HG02970 (cell line): ENCODE results near the gene OS9.

Experiments
- ATAC-seq: cut with Tn5 transposase; IDR thresholded peaks from one replicate; pipeline ENCODE4 v1.9.1; 2021; ENCODE audit warnings: mild to moderate bottlenecking, moderate library complexity, moderate number of reproducible peaks; ENCODE audit not compliant: unreplicated experiment, low FRiP score

The OS9 gene

DNA sequence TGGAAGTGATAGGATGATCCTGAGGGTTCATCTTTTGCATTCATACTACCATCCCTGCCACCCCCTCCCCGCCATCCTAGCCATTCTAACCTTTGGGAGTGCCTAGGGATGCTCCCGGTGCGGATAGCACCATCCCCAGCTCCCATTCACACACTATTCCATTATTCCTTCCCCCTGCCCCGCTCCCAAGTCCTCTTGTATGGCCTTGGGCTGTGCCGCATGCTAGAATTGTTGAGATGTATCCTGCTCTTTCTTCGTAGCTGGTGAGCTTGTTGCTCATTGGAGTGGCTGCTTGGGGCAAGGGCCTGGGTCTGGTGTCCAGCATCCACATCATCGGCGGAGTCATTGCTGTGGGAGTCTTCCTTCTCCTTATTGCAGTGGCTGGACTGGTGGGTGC, 51.6 kb downstream of the OS9 start:
- no peak for ATAC-seq

DNA sequence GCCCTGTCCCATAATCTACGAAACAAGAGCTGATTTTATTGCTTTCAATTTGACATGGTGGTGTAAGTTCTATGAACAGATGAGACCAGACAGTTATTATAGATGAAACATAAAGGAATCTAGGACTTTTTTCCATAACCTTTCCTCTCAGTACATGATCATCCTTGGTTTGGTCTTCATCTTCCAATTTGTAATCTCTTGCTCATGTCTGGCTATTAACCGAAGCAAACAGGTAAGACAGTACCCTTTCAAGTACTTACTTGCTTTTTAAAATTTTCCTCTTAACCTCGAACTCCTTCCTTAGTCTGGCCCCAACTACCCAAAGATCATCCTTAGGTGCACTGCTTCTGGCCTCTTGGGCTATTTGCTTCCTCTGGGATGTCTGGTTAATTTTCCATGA, 52.1 kb downstream of the OS9 start:
- no peak for ATAC-seq

DNA sequence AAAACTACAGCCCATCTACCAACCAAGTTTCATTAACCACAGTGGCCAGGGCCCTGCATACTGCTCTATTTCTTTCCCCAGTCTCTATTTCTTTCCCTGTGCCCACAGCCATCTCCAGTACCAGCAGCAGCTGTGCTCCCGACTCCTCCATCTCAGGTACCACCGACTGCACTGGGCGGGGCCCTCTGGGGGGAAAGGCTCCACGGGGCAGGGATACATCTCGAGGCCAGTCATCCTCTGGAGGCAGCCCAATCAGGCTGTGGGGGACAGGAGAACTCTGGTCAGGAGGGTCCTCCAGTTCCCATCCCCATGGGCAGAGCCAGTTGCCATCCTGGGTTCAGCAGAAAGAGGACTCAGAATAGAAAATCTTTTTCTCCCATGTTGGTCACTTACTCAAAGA, 55.1 kb downstream of the OS9 start:
- ATAC-seq = no peak

DNA sequence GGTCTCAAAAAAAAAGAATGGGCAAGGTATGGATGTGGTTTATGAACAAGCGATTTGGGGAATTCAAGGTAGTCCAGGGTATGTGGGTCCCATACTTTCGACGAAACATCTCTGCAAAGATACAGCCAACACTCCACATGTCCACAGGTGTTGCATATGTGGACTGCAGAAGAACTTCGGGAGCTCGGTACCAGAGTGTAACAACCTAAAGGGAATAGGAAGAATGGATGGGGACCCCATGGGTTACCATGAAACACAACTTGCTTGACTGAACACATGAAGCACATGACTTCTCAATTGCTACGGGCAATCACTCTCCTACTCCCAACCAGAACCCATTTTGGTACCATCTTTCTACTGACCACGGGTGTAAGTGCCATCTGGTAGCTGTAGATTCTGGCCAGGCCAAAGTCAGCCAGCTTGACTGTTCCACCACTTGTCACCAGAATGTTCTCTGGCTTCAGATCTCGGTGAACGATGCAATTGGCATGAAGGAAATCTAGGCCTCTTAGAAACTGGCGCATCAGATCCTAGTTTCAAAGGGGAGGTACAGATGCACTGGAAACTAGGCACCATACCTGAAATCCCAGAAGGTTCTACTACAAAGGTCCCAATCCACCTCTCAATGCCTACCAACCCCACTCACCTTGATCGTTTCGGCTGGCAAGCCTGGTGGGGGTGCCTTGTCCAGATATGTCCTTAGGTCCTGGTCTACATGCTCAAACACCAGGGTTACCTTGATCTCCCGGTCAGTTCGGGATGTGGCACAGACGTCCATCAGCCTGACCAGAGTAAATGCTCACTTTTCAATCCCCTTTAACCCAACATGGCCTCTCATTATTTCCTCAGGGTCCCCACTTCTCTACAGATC, 56.9 kb downstream of the OS9 start:
- ATAC-seq = no peak

DNA sequence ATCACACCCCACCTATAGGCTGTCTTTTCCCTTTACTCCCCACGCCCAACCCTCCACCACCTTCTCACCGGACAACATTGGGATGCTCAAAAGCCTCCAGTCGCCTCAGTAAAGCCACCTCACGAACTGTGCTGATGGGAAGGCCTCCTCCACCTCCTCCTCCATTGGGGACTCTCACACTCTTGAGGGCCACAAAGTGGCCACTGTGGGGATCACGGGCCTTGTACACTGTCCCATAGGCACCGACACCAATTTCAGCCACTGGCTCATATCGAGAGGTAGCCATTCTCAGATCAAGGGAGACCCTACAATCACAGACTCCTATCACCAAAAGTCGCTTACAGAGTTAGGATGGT, 57.5 kb downstream of the OS9 start:
- ATAC-seq = no peak

DNA sequence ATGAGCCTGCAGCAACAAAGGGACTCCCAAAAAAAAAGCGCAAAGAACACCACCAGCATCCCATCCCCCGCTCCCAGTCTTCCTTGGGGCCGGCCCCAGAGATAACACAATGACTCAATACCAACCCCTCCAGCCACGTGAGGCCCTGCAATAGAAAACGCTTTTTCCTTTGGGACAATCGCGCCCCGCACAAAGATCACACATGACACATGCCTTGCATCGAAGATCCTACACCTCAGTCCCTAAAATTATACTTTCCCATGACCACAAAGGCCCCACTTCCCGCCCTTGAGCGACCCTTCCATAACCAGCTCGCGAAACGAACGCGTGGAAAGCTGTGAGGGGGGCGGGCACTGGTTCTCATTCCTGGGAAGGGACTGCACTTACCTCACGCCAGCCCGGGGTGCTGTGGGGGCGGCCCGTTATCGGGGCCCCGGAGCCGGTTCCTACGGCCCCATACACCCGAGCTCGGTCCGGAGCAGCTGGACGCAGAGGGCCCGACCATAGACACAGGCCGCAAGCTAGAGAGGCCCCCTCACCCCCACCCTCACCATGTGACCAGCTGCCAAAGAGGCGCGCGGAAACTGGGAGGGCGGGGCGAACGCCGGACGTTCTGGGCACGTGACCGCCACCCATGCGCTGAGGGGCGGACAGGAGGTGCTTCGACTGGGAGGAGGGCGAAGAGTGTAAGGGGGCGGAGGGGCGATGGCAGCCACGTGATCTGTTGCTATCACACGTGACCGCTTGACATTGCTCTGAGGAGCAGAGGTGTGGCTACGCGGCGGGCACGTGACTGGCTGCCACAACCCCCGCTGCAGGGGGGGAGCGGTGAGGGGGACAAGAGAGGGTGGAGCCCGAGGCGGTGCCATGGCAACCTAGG, 58.1 kb downstream of the OS9 start, which contains the start of gene CDK4:
CDK4 (minus strand) TSS at position 523 of the 880 bp plus-strand sequence. CDS start 593 bp downstream, outside the sequence.
- peak; percentile 81 for ATAC-seq

DNA sequence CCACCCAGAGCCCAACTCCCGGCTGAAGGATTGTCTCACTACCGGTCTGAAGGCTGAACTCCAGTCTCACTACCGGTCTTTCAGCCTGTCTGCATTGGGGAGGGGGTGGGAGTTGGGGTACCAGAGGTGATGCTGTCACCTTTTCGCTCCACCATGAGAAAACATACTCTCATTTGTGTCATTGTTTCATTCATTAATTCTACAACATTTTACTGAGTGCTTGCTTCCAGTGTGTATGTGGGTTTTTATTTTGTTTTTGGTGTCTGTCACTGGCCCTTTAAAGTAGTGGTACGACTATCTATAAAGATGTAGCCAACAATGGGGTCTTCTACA, 58.7 kb downstream of the OS9 start:
- ATAC-seq = no peak

DNA sequence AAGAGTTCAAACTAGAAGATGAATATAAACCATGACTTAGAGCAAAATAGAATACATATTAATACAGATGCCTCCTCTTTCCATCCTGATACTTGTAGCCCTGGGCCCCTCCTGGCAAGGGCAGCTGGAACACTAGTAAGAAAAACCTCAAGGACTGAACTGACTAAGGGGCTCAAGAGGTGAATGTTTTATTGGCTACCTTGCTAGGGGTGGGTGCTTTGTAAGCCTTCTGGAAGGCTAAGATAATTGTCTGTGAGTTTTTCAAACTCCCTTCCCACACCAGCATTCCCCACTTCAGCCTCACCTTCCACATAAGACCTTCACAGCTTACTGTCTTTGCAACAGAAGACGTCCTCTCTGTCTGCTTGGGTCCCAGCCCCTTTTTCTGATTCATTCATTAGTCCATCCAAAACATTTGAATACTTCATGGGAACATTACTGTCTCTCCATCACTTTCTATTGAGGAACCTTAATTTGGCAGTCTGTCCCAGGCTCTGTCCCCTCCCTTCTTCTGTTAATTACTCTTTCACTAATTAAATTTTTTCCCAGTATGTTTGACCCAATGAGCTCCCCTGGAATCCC, 59.9 kb downstream of the OS9 start:
- ATAC-seq = no peak

DNA sequence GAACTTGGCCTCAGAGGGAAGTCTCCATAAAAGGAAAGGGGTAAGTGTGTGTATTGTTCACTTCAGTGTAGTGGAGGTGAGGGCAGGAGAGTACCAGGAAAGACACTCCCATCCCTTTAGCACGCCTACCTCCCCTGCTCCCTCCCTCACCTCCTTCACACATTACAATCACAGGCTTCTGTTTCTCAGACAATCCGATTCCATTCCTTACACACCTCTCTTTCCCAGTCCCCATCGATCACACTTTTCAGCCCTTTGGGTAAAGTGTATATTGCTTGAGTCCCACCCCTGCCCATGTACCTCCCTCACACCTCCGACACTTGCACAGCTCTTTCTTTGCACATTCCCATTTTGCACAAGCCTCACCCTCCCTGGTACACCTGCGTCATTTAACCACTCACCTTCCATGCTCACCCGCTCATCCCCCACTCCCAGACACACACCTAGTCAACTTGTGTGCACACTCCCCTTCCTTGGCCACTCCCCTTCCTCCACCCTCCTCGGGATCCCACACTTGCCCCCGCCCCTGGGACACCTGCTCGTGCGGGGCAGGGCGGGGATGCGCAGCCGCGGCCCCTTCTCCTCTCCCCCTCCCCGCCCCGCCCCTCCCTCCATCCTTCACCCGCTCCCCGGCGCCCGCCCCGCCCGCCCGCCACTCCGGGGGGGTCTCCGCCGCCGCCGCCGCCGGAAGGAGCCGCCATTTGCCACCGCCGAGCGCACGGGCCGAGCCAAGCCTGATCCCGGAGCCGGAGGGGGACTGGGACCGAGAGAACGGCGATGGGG, 60.7 kb downstream of the OS9 start, which contains the start of gene MARCHF9:
MARCHF9 (plus strand) TSS at position 693 of the 783 bp plus-strand sequence. CDS start 426 bp downstream, outside the sequence.
- no peak for ATAC-seq

DNA sequence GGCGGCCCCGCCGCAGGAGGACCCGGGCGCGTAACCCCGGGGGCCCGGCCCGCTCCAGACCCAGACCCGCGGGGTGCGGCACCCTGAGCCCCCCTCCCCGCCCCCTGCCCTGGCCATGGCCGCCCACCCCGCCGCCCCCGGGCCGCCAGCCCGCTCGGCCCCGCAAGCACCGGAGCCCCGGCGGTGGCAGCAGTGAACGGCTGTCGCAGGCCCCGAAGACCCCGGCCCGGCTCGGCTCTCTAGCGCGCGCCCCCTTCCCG, 61.2 kb downstream of the OS9 start:
- ATAC-seq = no peak

DNA sequence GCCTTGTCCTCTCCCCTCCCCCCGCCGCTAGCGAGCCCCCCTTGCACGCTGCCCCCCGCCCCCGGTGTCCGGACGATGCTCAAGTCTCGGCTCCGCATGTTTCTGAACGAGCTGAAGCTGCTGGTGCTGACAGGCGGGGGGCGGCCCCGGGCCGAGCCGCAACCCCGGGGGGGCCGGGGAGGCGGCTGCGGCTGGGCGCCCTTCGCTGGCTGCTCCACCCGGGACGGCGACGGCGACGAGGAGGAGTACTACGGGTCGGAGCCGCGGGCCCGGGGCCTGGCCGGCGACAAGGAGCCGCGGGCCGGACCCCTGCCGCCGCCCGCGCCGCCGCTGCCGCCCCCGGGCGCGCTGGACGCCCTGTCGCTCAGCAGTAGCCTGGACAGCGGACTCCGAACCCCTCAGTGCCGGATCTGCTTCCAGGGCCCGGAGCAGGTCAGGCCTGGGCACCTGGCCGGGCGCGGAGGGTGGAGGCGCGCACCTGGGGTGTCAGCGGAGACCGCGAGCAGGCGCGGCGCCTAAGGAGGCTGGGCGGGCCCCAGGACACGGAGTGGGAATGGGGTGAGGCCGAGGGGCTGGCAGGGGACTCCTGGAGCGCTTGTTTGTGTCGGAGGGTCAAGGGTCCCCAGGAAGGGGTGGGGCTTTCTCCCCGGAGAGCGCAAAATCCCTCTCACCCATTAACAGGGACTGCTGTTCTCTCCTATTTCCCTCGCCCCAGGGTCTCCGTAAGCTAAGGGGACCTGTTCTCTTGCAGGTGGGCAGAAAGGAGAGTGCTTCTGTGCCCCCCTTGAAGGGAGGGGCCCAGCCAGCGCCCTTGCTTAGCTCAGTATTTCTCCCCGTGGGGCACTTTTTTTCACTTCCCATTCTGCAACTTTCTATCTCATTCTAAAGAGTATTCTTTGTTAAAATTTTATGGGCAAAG, 61.8 kb downstream of the OS9 start:
- ATAC-seq = no peak

DNA sequence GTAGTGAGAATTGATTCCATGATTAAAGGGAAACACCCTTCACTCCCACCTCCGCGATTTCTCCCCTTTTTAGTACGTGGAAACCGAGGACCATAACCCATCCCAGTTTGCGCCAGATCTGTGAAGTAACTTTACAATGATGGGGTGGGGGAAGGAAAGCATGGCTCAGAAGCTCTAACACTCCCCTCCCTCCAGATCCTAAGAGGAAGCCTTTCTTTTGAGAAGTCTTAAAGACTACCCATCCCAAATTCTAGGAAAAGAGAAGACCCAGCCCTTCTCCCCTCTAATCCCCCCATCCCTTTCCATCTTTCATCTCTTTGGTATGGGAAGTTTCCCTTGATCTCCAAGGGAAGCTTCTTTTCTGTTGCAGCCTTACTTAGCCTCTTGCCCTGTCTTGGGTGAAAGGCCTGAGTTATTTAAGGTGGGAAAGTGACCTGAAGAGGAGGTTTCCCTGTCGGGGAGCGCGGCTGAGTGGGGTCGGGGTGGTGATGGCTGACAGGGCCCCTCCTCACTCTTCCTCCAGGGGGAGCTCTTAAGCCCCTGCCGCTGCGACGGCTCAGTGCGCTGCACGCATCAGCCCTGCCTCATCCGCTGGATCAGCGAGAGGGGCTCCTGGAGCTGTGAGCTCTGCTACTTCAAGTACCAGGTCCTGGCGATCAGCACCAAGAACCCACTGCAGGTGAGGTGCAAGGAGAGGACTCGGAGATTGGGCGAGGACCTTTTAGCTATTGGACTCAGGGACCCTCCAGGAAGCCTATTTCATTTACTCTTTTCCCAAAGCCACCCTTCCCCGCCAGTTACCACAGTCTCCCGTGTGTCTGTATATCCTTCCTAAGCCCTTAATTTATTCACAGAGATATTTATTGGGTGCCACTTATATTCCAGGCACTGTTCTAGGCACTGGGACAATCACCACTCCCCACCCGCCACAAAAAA, 62.7 kb downstream of the OS9 start:
- ATAC-seq = no peak

DNA sequence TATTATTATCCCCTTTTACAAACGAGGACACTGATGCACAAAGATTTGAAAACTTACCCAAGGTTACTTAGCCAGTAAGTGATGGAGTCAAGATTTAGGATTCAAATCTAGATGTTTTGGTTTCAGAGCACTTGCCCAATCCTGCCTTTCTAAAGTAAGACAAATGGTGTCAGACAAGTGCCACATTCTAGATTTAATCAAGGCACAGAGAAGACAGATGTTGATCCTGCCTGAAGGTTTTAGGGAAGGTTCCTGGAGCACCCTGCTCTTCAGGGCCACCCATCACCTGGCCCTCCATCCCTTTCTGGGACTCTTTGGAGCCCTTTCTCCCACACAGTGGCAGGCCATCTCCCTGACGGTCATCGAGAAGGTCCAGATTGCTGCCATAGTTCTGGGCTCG, 63.8 kb downstream of the OS9 start:
- ATAC-seq = no peak

DNA sequence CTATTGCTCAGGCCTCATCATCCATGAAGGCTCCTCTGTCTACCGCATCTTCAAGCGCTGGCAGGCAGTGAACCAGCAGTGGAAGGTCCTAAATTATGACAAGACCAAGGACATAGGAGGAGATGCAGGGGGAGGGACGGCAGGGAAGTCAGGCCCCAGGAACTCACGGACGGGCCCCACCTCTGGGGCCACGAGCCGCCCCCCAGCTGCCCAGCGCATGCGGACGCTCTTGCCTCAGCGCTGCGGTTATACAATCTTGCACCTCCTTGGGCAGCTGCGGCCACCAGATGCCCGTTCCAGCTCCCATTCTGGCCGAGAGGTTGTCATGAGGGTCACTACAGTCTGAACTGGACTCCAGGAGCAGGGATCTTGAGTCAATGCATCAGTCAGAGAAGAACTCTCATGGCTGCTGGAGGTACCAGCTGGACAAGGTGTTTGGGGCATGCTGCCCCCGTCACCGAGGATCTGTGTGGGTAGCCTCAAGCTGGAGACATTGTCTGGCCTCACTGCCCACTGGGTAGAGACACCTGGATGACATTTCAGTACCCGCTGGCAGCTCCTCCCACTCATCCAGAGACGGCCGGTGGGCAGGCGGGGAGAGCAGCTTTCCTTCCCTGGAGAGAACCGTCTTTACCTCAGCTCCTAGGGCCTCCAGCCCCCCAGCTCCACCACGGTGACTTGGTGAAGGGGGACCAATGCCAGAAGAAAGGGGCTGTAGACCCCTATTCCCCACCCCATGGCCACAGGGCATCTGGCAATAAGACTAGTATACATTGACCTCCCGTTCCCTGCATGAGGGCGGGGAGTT, 64.8 kb downstream of the OS9 start:
- ATAC-seq = no peak

DNA sequence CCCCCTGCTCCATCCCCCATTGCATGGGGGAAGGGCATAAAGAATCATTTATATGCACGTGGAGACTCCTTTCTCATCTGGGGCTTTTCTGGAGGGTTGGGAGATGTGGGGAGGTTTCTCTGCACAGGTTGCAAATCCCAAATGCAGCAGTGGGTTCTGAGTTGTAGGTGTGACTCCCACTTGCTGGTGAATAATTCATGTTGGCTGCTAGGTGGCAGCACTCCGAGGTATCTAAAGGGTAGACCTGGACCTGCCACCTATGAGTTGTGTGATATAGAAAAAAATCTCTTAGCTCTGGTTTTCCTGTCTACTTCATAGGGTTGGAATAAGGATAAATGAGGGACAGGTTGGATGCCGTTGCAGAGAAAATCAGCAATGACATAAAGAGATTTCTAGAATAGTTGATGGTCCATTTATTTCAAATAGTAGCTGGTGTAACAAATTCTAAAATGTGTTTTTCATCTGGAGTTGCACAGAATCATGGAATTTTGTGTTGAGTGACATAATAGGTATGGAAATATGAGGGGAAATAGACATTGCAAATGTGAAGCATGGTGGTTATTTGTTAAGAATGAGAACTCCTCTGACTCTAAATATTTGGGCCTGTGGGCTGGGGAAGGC, 65.5 kb downstream of the OS9 start:
- ATAC-seq = no peak

DNA sequence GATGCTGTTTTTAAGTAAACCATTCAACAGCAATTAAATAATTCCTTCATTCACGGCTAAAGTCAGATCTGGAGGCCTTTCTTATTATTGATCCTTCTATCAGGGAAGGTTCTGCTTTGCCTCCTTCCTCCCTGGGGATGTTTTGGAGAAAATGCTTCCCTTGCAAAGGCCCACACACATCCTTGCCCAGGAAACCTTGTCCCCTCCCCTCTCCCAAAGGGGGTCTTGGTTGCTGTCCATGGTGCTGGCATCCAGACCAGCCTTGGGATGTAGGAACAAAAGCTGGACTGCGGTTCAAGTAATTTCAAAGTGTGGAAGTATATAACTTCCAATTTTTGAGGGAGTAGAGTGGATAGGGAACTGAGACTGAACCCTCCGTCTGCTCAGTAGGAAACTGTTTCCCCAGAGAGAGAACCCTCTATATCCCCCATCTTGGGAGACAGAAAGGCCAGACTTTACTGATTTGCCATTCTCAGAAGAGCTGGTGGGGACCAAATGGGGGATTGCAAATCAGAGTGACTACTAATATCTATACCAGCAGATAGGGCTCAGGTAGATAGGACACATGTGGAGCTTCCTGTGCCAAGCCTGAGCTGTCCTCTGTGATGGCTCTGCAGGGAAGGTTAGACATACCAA, 66.5 kb downstream of the OS9 start:
- ATAC-seq = no peak
